K562 (cell line): ENCODE measurements around the gene CD274. TPM values are rescaled to one million over a fixed set of nuclear protein-coding genes. Genes with fewer than 3 reads are reported as not detected.

ENCODE experiments used
- ATAC-seq: fragments of 200-7000 bp; cut with Tn5 transposase; 3 replicates; pipeline ENCODE4 v1.9.1; 2020; ENCODE audit warnings: moderate library complexity
- BruUV-seq: library from RNA; stranded (reverse); fragments of 400-500 nt; replicated peaks from 2 replicates; lab custom pipeline; 2021; lab: Mats Ljungman, UMichigan
- CTCF ChIA-PET: fragments of 300-600 bp; formaldehyde crosslinking; extraction: SDS; loops from one replicate; lab custom pipeline; 2021; ENCODE audit warnings: low intra/inter-chr PET ratio; lab: Yijun Ruan, JAX
- POLR2A ChIA-PET: fragments of 300-600, 350-650 bp; sonication (Branson Sonifier 250); formaldehyde crosslinking; extraction: SDS; loops from one replicate; lab custom pipeline; 2021; ENCODE audit warnings: antibody characterized with exemption, inconsistent platforms; lab: Yijun Ruan, JAX
- DNase-seq, 4 experiments: peaks; one replicate each; pipeline versions ENCODE4 v3.0.0 to v3.0.0-alpha.2; 2011 to 2018; ENCODE audit warnings: low spot score in 3 of 4, mixed read lengths in 3 of 4; ENCODE audit errors: extremely low read depth in 1 of 4
- FAIRE-seq: peaks from 2 replicates; lab custom pipeline; 2011; peaks lifted over from hg19 to GRCh38; lab: Jason Lieb, UNC
- H2AFZ ChIP-seq: 2 replicates; pipeline ENCODE4 v1.6.0; 2011; ENCODE audit warnings: low read depth, low read length, control low read depth, inconsistent platforms
- H3K27ac ChIP-seq: fragments of 200-600 bp; 3 replicates; pipeline ENCODE4 v1.8.0; 2011; ENCODE audit warnings: low read depth, mild to moderate bottlenecking, control low read depth, inconsistent platforms, low read length, moderate library complexity, mixed read lengths; ENCODE audit errors: extremely low read depth
- H3K27me3 ChIP-seq, 2 experiments: fragments of 300-600 bp in 1 of 2; 2 replicates in 1 of 2; 3 replicates in 1 of 2; pipeline versions ENCODE4 v1.6.0 to v1.8.0; 2011; ENCODE audit warnings: inconsistent platforms in 2 of 2, low read length in 2 of 2, mild to moderate bottlenecking in 1 of 2, mixed read lengths in 1 of 2, moderate library complexity in 1 of 2; ENCODE audit not compliant: control insufficient read depth in 2 of 2, insufficient read depth in 2 of 2
- H3K36me3 ChIP-seq: fragments of 300-600 bp; 3 replicates; pipeline ENCODE4 v1.8.0; 2011; ENCODE audit warnings: mild to moderate bottlenecking, low read length, inconsistent platforms; ENCODE audit not compliant: control insufficient read depth, insufficient read depth
- H3K4me1 ChIP-seq, 2 experiments: fragments of 200-600 bp in 1 of 2; replicated peaks in 1 of 2; 2 replicates in 1 of 2; 3 replicates in 1 of 2; pipeline versions ENCODE4 v1.5.1 to v1.8.0; 2011; ENCODE audit warnings: inconsistent platforms in 2 of 2, low read length in 2 of 2, mild to moderate bottlenecking in 1 of 2, mixed read lengths in 1 of 2, moderate library complexity in 1 of 2; ENCODE audit not compliant: control insufficient read depth in 2 of 2, insufficient read depth in 2 of 2
- H3K4me2 ChIP-seq: 2 replicates; pipeline ENCODE4 v1.6.1; 2011; ENCODE audit warnings: low read length, control low read depth, inconsistent platforms, mixed read lengths; ENCODE audit not compliant: insufficient read depth
- H3K4me3 ChIP-seq: fragments of 200-600 bp; sonication (generic), shearing (Covaris generic); 2 replicates; pipeline ENCODE4 v1.5.1; 2016; ENCODE audit warnings: control low read depth, inconsistent platforms
- H3K79me2 ChIP-seq: fragments of 200-600 bp; 3 replicates; pipeline ENCODE4 v1.8.0; 2011; ENCODE audit warnings: low read length, inconsistent platforms; ENCODE audit not compliant: control insufficient read depth, insufficient read depth
- H3K9ac ChIP-seq, 2 experiments: 2 replicates each; pipeline versions ENCODE4 v1.6.0 to v1.6.1; 2011; ENCODE audit warnings: low read depth in 2 of 2, low read length in 2 of 2, control low read depth in 1 of 2, inconsistent platforms in 1 of 2, mild to moderate bottlenecking in 1 of 2, mixed read lengths in 1 of 2; ENCODE audit not compliant: insufficient read depth in 1 of 2
- H3K9me1 ChIP-seq: one replicate; pipeline ENCODE4 v1.6.0; 2011; ENCODE audit warnings: inconsistent platforms, mild to moderate bottlenecking, low read length, moderate library complexity; ENCODE audit not compliant: control insufficient read depth, insufficient read depth
- H3K9me3 ChIP-seq: replicated peaks from 2 replicates; pipeline ENCODE4 v1.5.1; 2011; ENCODE audit warnings: low read depth, low read length, inconsistent platforms; ENCODE audit not compliant: control insufficient read depth, insufficient read depth
- H4K20me1 ChIP-seq: replicated peaks from 2 replicates; pipeline ENCODE4 v1.6.1; 2011; ENCODE audit warnings: low read length, inconsistent platforms, mixed read lengths; ENCODE audit not compliant: control insufficient read depth, insufficient read depth
- HMG20A ChIP-seq: fragments of 450-650 bp; formaldehyde crosslinking; conservative IDR thresholded peaks from 2 replicates; pipeline ENCODE4 v1.4.0; 2020; ENCODE audit warnings: mild to moderate bottlenecking, mixed read lengths
- SRF ChIP-seq, 2 experiments: fragments of 250-450, 450-650 bp in 1 of 2; sonication (Bioruptor Pico) in 1 of 2; sonication (generic) in 1 of 2; formaldehyde crosslinking; IDR thresholded peaks; 2 replicates each; pipeline versions ENCODE4 v1.5.0 to v1.5.1; 2020 to 2022; ENCODE audit warnings: mild to moderate bottlenecking in 1 of 2, missing genetic modification reagents in 1 of 2
- WGBS: fragments of 100-300 bp; shearing (Covaris generic); methylation state at CpG from one replicate; pipeline ENCODE4 v1.1.6; 2016; ENCODE audit warnings: low coverage, mixed read lengths; ENCODE audit not compliant: insufficient coverage; ENCODE audit errors: missing lambda C conversion rate; 5-methylcytosine and 5-hydroxymethylcytosine counted together
- in situ Hi-C: fragments of 300-500 bp; cut with MboI; formaldehyde crosslinking; loops from 4 replicates; pipeline ENCODE4 v1.15.0; 2018; ENCODE audit warnings: inconsistent platforms, mixed read lengths
- intact Hi-C: fragments of 100-400 bp; cut with micrococcal nuclease; formaldehyde crosslinking; loops from 2 replicates; pipeline ENCODE4 v1.14.2; 2022
- polyA plus RNA-seq, 8 experiments: library from polyadenylated mRNA; depleted of rRNA in 4 of 8; stranded (reverse) in 5 of 8; unstranded in 3 of 8; fragments of >200 nt; fragmentation: Nextera tagmentation in 2 of 8; fragmentation: Illumina TruSeq in 1 of 8; extraction: Ambion mirVana in 2 of 8; extraction: Trizol in 1 of 8; gene quantifications; 2 replicates each; pipeline versions ENCODE4 v1.2.1 to v1.2.3, GENCODE V29; 2011 to 2014; ENCODE audit warnings: inconsistent platforms in 1 of 8, missing spikeins in 1 of 8
- total RNA-seq, 7 experiments: library from RNA; depleted of rRNA in 6 of 7; stranded (reverse); fragments of >200 nt in 6 of 7; fragmentation: Illumina TruSeq in 2 of 7; extraction: Trizol in 2 of 7; gene quantifications; 2 replicates each; pipeline versions ENCODE4 v1.2.1 to v1.2.3, GENCODE V29; 2011 to 2021; ENCODE audit warnings: low replicate concordance in 1 of 7
- TF ChIP-seq, protein P1 (sequence below), 3 experiments: fragments of 200-800 bp in 1 of 3; fragments of 250-450 bp in 1 of 3; fragments of 450-650 bp in 1 of 3; sonication (Bioruptor Pico) in 1 of 3; sonication (Bioruptor generic) in 1 of 3; formaldehyde crosslinking in 1 of 3; IDR thresholded peaks; 2 replicates each; pipeline versions ENCODE4 v1.6.1 to v1.8.0; 2016 to 2022; ENCODE audit warnings: mild to moderate bottlenecking in 2 of 3, missing genetic modification characterization in 2 of 3, missing compliant biosample characterization in 1 of 3, moderate library complexity in 1 of 3

The CD274 gene
- total and polyA plus RNA-seq, 9 of the 15 experiments (the other 6 are each of a cell fraction or from before 2014, with no cell fraction given), result 0.07 to 0.51 (median 0.30) TPM; not detected in 1

DNA sequence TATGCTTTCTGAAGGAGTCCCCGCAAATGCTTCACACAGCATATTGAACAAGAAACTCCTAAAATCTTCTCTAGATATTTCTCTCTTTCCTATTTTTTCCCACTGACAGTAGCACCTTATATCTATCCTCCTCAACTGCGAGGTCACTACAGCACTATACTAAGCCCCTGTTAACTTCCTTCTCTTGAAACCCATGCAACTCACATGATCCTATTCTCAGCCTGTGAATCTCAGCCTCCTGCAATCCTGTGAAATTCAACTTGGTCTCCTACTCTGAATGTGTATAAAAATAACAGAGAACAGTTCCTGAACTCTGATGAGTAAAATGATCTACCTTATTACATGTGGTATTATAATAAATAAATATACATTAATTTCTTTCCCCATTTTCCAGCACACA, 6.5 kb upstream of the CD274 start:
- Histone ChIP-seq H3K36me3 (no peaks in the 10 kb centered on the region), H3K27me3 (no peaks in the 10 kb centered on the region), H3K4me1 (no peaks in the 10 kb centered on the region), H3K9me3 (no peaks in the 10 kb centered on the region), H4K20me1 (no peaks in the 10 kb centered on the region), H3K4me3 (no peak overlapping the region), H3K4me2 (no peak overlapping the region), H2AFZ (no peak overlapping the region), H3K79me2 (no peaks in the 10 kb centered on the region)
- CTCF ChIA-PET, result no interaction called here
- intact Hi-C loops, result loop anchor here (5.0 kb wide), 1 partner anchor 257 kb away; the partner anchor contains the start of gene INSL6
- FAIRE-seq (no peak), ATAC-seq (no peak)
- no TSS peak for BruUV-seq
- no peak for TF ChIP-seq SRF (CRISPR knock-in tag; IDR thresholded peaks at IDR 0.05)
- TF ChIP-seq, protein P1, sequence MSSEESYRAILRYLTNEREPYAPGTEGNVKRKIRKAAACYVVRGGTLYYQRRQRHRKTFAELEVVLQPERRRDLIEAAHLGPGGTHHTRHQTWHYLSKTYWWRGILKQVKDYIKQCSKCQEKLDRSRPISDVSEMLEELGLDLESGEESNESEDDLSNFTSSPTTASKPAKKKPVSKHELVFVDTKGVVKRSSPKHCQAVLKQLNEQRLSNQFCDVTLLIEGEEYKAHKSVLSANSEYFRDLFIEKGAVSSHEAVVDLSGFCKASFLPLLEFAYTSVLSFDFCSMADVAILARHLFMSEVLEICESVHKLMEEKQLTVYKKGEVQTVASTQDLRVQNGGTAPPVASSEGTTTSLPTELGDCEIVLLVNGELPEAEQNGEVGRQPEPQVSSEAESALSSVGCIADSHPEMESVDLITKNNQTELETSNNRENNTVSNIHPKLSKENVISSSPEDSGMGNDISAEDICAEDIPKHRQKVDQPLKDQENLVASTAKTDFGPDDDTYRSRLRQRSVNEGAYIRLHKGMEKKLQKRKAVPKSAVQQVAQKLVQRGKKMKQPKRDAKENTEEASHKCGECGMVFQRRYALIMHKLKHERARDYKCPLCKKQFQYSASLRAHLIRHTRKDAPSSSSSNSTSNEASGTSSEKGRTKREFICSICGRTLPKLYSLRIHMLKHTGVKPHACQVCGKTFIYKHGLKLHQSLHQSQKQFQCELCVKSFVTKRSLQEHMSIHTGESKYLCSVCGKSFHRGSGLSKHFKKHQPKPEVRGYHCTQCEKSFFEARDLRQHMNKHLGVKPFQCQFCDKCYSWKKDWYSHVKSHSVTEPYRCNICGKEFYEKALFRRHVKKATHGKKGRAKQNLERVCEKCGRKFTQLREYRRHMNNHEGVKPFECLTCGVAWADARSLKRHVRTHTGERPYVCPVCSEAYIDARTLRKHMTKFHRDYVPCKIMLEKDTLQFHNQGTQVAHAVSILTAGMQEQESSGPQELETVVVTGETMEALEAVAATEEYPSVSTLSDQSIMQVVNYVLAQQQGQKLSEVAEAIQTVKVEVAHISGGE (CRISPR knock-in tag; IDR thresholded peaks at IDR 0.05), result no peak
- no peak for TF ChIP-seq HMG20A (CRISPR knock-in tag)
- TF ChIP-seq, all 486 proteins: peak for 0
- in situ Hi-C loops, result loop anchor here (5.0 to 25.0 kb wide), 3 partner anchors 148 to 832 kb away; partner anchors contain the start of gene AK3
- Histone ChIP-seq H3K27ac (no peak overlapping the region), H3K9me1 (no peaks in the 10 kb centered on the region), H3K9ac (no peak overlapping the region)
- 0% methylated on average over 1 of the region's 2 CpGs for WGBS
- no peak for DNase-seq
- POLR2A ChIA-PET, result no interaction called here
